ENCODE data around the gene MARF1.

GRCh38 chr16:15598648-15599190, 44.2 kb downstream of the MARF1 start:
- TF ChIP-seq POLR2A (IDR thresholded peaks at IDR 0.05; ENCODE audit: low read depth, low read length), result no peak
- no peak for TF ChIP-seq POLR2AphosphoS5 (IDR thresholded peaks at IDR 0.05; ENCODE audit: low read depth, low read length)
- TF ChIP-seq TAF1 (IDR thresholded peaks at IDR 0.05; ENCODE audit: borderline replicate concordance, low read depth, low read length), result no peak

Measured in GM12892 (cell line).